Gastrocnemius medialis (tissue), 4 donors: ENCODE data around the gene TNXB. TPM values are rescaled to one million over a fixed set of nuclear protein-coding genes. Genes with fewer than 3 reads are reported as not detected.
"Not testable (repeated sequence)": the region's sequence is repeated elsewhere in the genome, so short reads cannot be mapped to it uniquely, and the experiment has no call there.

ENCODE experiments used
- ATAC-seq, 2 donors: fragments of 150-250 bp; one replicate each; pipeline ENCODE4 v1.9.1; 2016
- DNase-seq, 2 donors: peaks; one replicate each; pipeline ENCODE4 v3.0.0-alpha.2; 2019
- H3K27ac ChIP-seq, 4 donors: fragments of 200-600 bp; sonication (generic); 1 replicate in 1 of 4; 2 replicates in 3 of 4; pipeline ENCODE4 v1.5.1; 2016 to 2018; ENCODE audit warnings: mild to moderate bottlenecking in 2 of 4, moderate library complexity in 1 of 4
- H3K27me3 ChIP-seq, 3 donors: fragments of 200-600 bp; sonication (generic) in 2 of 3; 1 replicate in 1 of 3; 2 replicates in 2 of 3; pipeline versions ENCODE4 v1.5.1 to v1.6.0; 2016 to 2019; ENCODE audit warnings: mild to moderate bottlenecking in 1 of 3, moderate library complexity in 1 of 3
- H3K36me3 ChIP-seq, 2 donors: fragments of 200-600 bp; sonication (generic) in 1 of 2; one replicate each; pipeline ENCODE4 v1.5.1; 2017 to 2018
- H3K4me1 ChIP-seq, 2 donors: fragments of 200-600 bp; sonication (generic) in 1 of 2; one replicate each; pipeline ENCODE4 v1.5.1; 2016 to 2017; ENCODE audit warnings: mild to moderate bottlenecking in 2 of 2
- H3K4me3 ChIP-seq, 4 donors: fragments of 200-600 bp; sonication (generic) in 3 of 4; 1 replicate in 1 of 4; 2 replicates in 3 of 4; pipeline ENCODE4 v1.5.1; 2016 to 2019; ENCODE audit warnings: mild to moderate bottlenecking in 2 of 4
- H3K9me3 ChIP-seq, 3 donors: fragments of 200-600 bp; sonication (generic) in 2 of 3; 1 replicate in 1 of 3; 2 replicates in 2 of 3; pipeline ENCODE4 v1.5.1; 2016 to 2019
- POLR2A ChIP-seq, 2 donors: fragments of 450-650 bp; IDR thresholded peaks; one replicate each; pipeline ENCODE4 v1.6.1; 2017; ENCODE audit warnings: antibody characterized with exemption in 2 of 2, mild to moderate bottlenecking in 2 of 2, moderate library complexity in 2 of 2
- in situ Hi-C, 4 donors: fragments of 200-750 bp; cut with MboI; loops; one replicate each; pipeline versions ENCODE4 v1.15.0 to v1.8.0; 2017; ENCODE audit warnings: low sequenced_read_pairs in 4 of 4
- intact Hi-C: fragments of 100-400 bp; cut with DNase I; formaldehyde crosslinking; loops from one replicate; pipeline ENCODE4 v1.15.1; 2023; ENCODE audit warnings: low total_unique reads
- total RNA-seq, 4 donors: library from RNA; depleted of rRNA; stranded (reverse); fragments of >200 nt; gene quantifications; one replicate each; pipeline versions ENCODE4 v1.1.0 to v1.2.3, GENCODE V29; 2016
- TF ChIP-seq, protein P1 (sequence below), 5 experiments: fragments of 450-650 bp in 3 of 5; fragments of 200-600 bp in 2 of 5; sonication (generic) in 2 of 5; IDR thresholded peaks in 4 of 5; conservative IDR thresholded peaks in 1 of 5; 1 replicate in 4 of 5; 2 replicates in 1 of 5; pipeline ENCODE4 v1.5.1; 2016 to 2019; ENCODE audit warnings: antibody characterized with exemption in 5 of 5, mild to moderate bottlenecking in 3 of 5, moderate library complexity in 3 of 5

The TNXB gene
- total RNA-seq, 4 donors from 2014 or later: 12.0 to 37.0 (median 33.5) TPM

GRCh38 chr6:32068867-32069266 is 40.3 kb downstream of the TNXB start:
- in situ Hi-C loops: loop anchor here in 1 of 4 donors (25.0 kb wide), 1 partner anchor 107 kb away; the partner anchor contains the start of genes DXO, NELFE and SKIC2
- ATAC-seq: no peak
- intact Hi-C loops: no loop called here
- Histone ChIP-seq H3K36me3 (no peaks in the 10 kb centered on the region), H3K9me3 (no peaks in the 10 kb centered on the region), H3K4me3 (no peak overlapping the region), H3K27ac (no peak overlapping the region), H3K4me1 (no peaks in the 10 kb centered on the region), H3K27me3 (no peaks in the 10 kb centered on the region)
- no peak for TF ChIP-seq POLR2A (IDR thresholded peaks at IDR 0.05)
- TF ChIP-seq, protein P1, sequence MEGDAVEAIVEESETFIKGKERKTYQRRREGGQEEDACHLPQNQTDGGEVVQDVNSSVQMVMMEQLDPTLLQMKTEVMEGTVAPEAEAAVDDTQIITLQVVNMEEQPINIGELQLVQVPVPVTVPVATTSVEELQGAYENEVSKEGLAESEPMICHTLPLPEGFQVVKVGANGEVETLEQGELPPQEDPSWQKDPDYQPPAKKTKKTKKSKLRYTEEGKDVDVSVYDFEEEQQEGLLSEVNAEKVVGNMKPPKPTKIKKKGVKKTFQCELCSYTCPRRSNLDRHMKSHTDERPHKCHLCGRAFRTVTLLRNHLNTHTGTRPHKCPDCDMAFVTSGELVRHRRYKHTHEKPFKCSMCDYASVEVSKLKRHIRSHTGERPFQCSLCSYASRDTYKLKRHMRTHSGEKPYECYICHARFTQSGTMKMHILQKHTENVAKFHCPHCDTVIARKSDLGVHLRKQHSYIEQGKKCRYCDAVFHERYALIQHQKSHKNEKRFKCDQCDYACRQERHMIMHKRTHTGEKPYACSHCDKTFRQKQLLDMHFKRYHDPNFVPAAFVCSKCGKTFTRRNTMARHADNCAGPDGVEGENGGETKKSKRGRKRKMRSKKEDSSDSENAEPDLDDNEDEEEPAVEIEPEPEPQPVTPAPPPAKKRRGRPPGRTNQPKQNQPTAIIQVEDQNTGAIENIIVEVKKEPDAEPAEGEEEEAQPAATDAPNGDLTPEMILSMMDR (IDR thresholded peaks at IDR 0.05 in 4 of 5, conservative IDR thresholded peaks at IDR 0.05 in 1 of 5): no peak
- DNase-seq: no peak

DNA sequence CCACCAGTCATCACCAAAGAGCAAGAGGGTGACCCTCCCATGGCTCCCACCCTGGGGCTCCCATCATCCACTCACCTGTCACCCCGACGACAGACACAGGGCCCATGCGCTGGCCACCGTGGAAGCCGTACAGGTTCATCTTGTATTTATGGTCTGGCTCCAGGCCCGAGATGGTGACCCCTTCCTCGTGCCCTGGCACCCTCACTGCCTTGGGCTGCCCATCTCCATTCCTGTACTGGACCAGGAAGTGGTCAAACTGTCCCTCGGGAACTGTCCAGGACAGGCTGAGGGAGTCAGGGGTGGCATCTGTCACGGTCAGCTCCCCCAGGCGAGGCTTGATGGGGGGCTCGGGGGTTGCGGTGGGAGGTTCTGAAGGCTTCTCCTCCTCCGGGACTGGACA is 40.8 kb downstream of the TNXB start:
- DNase-seq, H3K4me1 ChIP-seq, intact Hi-C loops, H3K9me3 ChIP-seq, H3K27ac ChIP-seq, ATAC-seq, H3K27me3 ChIP-seq, H3K4me3 ChIP-seq, H3K36me3 ChIP-seq: not testable (repeated sequence)
- in situ Hi-C loops: loop anchor here in 1 of 4 donors (25.0 kb wide), 1 partner anchor 106 kb away; the partner anchor contains the start of genes DXO, NELFE and SKIC2

- H3K9me3 ChIP-seq, H3K27ac ChIP-seq, intact Hi-C loops, H3K36me3 ChIP-seq, DNase-seq, H3K27me3 ChIP-seq, H3K4me1 ChIP-seq, H3K4me3 ChIP-seq, ATAC-seq: not testable (repeated sequence)
- in situ Hi-C loops: loop anchor here in 1 of 4 donors (25.0 kb wide), 1 partner anchor 105 kb away; the partner anchor contains the start of genes DXO, NELFE and SKIC2
These were observed 41.6 kb downstream of the TNXB start for GRCh38 chr6:32067521-32067920.

GRCh38 chr6:32064706-32065105 is 44.4 kb downstream of the TNXB start:
- Histone ChIP-seq H3K9me3 (no peaks in the 10 kb centered on the region), H3K4me1 (no peaks in the 10 kb centered on the region), H3K4me3 (no peak overlapping the region), H3K36me3 (no peaks in the 10 kb centered on the region), H3K27me3 (no peaks in the 10 kb centered on the region), H3K27ac (no peak overlapping the region)
- no peak for TF ChIP-seq POLR2A (IDR thresholded peaks at IDR 0.05)
- TF ChIP-seq, protein P1 (IDR thresholded peaks at IDR 0.05 in 4 of 5, conservative IDR thresholded peaks at IDR 0.05 in 1 of 5): no peak
- intact Hi-C loops (no loop called here), in situ Hi-C loops (loop anchor here in 1 of 4 donors (25.0 kb wide), 1 partner anchor 102 kb away; the partner anchor contains the start of genes DXO, NELFE and SKIC2)
- no peak for DNase-seq
- no peak for ATAC-seq

GRCh38 chr6:32060966-32061655 is 48.0 kb downstream of the TNXB start:
- no peaks in the 10 kb centered on the region for H3K4me1 ChIP-seq
- H3K27ac ChIP-seq: no peak overlapping the region
- H3K27me3 ChIP-seq: no peaks in the 10 kb centered on the region
- DNase-seq (no peak), ATAC-seq (no peak)
- TF ChIP-seq, protein P1 (IDR thresholded peaks at IDR 0.05 in 4 of 5, conservative IDR thresholded peaks at IDR 0.05 in 1 of 5): no peak
- TF ChIP-seq POLR2A (IDR thresholded peaks at IDR 0.05): no peak
- intact Hi-C loops (no loop called here), in situ Hi-C loops (loop anchor here in 1 of 4 donors (25.0 kb wide), 1 partner anchor 99 kb away; the partner anchor contains the start of genes DXO, NELFE and SKIC2)
- H3K9me3 ChIP-seq: no peaks in the 10 kb centered on the region
- no peak overlapping the region for H3K4me3 ChIP-seq
- no peaks in the 10 kb centered on the region for H3K36me3 ChIP-seq
